HEK293 (cell line): ENCODE data around the gene MLLT3.

ENCODE experiments used
- CTCF ChIA-PET: fragments of 350-600 bp; formaldehyde crosslinking; extraction: SDS; loops from one replicate; lab custom pipeline; 2021; ENCODE audit warnings: antibody characterized with exemption; lab: Yijun Ruan, JAX
- POLR2A ChIA-PET: fragments of 300-600 bp; formaldehyde crosslinking; extraction: SDS; loops from one replicate; lab custom pipeline; 2020; ENCODE audit warnings: antibody characterized with exemption, inconsistent platforms; lab: Yijun Ruan, JAX
- H3K27ac ChIP-seq: fragments of 200-500 bp; sonication (Bioruptor generic); 2 replicates; pipeline ENCODE4 v1.5.1; 2014; ENCODE audit warnings: low read depth, low read length, control low read depth, inconsistent platforms; ENCODE audit errors: extremely low read depth
- H3K36me3 ChIP-seq, 2 experiments: fragments of 200-500 bp in 1 of 2; sonication (Bioruptor generic) in 1 of 2; 1 replicate in 1 of 2; 2 replicates in 1 of 2; pipeline ENCODE4 v1.5.1; 2014 to 2017; ENCODE audit warnings: inconsistent platforms in 2 of 2, low read length in 2 of 2; ENCODE audit not compliant: control insufficient read depth in 2 of 2, insufficient read depth in 1 of 2
- H3K4me1 ChIP-seq: fragments of 200-500 bp; sonication (Bioruptor generic); 2 replicates; pipeline ENCODE4 v1.5.1; 2014; ENCODE audit warnings: mild to moderate bottlenecking, low read length, inconsistent platforms; ENCODE audit not compliant: control insufficient read depth, insufficient read depth
- H3K4me3 ChIP-seq: 2 replicates; pipeline ENCODE4 v1.5.1; 2011; ENCODE audit warnings: low read depth, mild to moderate bottlenecking, control low read depth, low read length, moderate library complexity
- H3K9me3 ChIP-seq: fragments of 200-500 bp; sonication (Bioruptor generic); 2 replicates; pipeline ENCODE4 v1.5.1; 2014; ENCODE audit warnings: low read depth, low read length, inconsistent platforms; ENCODE audit not compliant: control insufficient read depth, insufficient read depth
- BCL11B ChIP-seq: fragments of 450-650 bp; formaldehyde crosslinking; IDR thresholded peaks from 2 replicates; pipeline ENCODE4 v1.5.1; 2016; ENCODE audit warnings: low read depth, missing biosample characterization, missing genetic modification characterization
- GLIS1 ChIP-seq: fragments of 450-650 bp; formaldehyde crosslinking; IDR thresholded peaks from 2 replicates; pipeline ENCODE4 v1.5.1; 2016; ENCODE audit warnings: missing biosample characterization, missing genetic modification characterization
- MEIS1 ChIP-seq: sonication (generic); formaldehyde crosslinking; IDR thresholded peaks from 2 replicates; pipeline ENCODE4 v1.8.1; 2022; ENCODE audit warnings: missing genetic modification reagents, mild to moderate bottlenecking, borderline replicate concordance
- MYNN ChIP-seq: fragments of 450-650 bp; formaldehyde crosslinking; IDR thresholded peaks from 2 replicates; pipeline ENCODE4 v1.5.1; 2016; ENCODE audit warnings: missing biosample characterization, missing genetic modification characterization, borderline replicate concordance
- PRDM1 ChIP-seq: fragments of 450-650 bp; formaldehyde crosslinking; IDR thresholded peaks from 2 replicates; pipeline ENCODE4; 2016; ENCODE audit warnings: missing biosample characterization, missing genetic modification characterization
- SP3 ChIP-seq: fragments of 450-650 bp; formaldehyde crosslinking; IDR thresholded peaks from 2 replicates; pipeline ENCODE4 v1.5.1; 2016; ENCODE audit warnings: missing biosample characterization, missing genetic modification characterization
- TRIM28 ChIP-seq: IDR thresholded peaks from 2 replicates; pipeline ENCODE4 v1.6.1; 2011; ENCODE audit warnings: low read length, control low read depth, borderline replicate concordance
- ZBTB44 ChIP-seq: fragments of 450-650 bp; IDR thresholded peaks from 2 replicates; pipeline ENCODE4 v1.5.1; 2018; ENCODE audit warnings: missing biosample characterization, mild to moderate bottlenecking, missing genetic modification characterization
- ZFP41 ChIP-seq: fragments of 450-650 bp; formaldehyde crosslinking; IDR thresholded peaks from 2 replicates; pipeline ENCODE4 v1.5.1; 2016; ENCODE audit warnings: missing biosample characterization, missing genetic modification characterization, borderline replicate concordance
- ZNF155 ChIP-seq: fragments of 450-650 bp; formaldehyde crosslinking; IDR thresholded peaks from 2 replicates; pipeline ENCODE4 v1.5.1; 2016; ENCODE audit warnings: missing biosample characterization, missing genetic modification characterization
- ZNF223 ChIP-seq: fragments of 450-650 bp; formaldehyde crosslinking; IDR thresholded peaks from 2 replicates; pipeline ENCODE4 v1.5.1; 2016; ENCODE audit warnings: missing biosample characterization, missing genetic modification characterization
- ZNF23 ChIP-seq: fragments of 450-650 bp; formaldehyde crosslinking; IDR thresholded peaks from 2 replicates; pipeline ENCODE4 v1.5.1; 2016; ENCODE audit warnings: missing biosample characterization, missing genetic modification characterization, borderline replicate concordance
- ZNF280C ChIP-seq: fragments of 450-650 bp; formaldehyde crosslinking; IDR thresholded peaks from 2 replicates; pipeline ENCODE4 v1.5.1; 2016; ENCODE audit warnings: missing biosample characterization, missing genetic modification characterization
- ZNF292 ChIP-seq: fragments of 450-650 bp; formaldehyde crosslinking; IDR thresholded peaks from 2 replicates; pipeline ENCODE4 v1.5.1; 2016; ENCODE audit warnings: low read depth, missing biosample characterization, missing genetic modification characterization, borderline replicate concordance
- ZNF341 ChIP-seq: fragments of 450-650 bp; formaldehyde crosslinking; IDR thresholded peaks from 2 replicates; pipeline ENCODE4; 2016; ENCODE audit warnings: low read depth, missing biosample characterization, missing genetic modification characterization
- ZNF37A ChIP-seq: fragments of 450-650 bp; IDR thresholded peaks from 2 replicates; pipeline ENCODE4 v1.5.1; 2018; ENCODE audit warnings: missing biosample characterization, missing genetic modification characterization
- ZNF488 ChIP-seq: fragments of 450-650 bp; formaldehyde crosslinking; IDR thresholded peaks from 2 replicates; pipeline ENCODE4 v1.5.1; 2016; ENCODE audit warnings: missing biosample characterization, missing genetic modification characterization
- ZNF549 ChIP-seq: fragments of 450-650 bp; IDR thresholded peaks from 2 replicates; pipeline ENCODE4 v1.5.1; 2018; ENCODE audit warnings: missing biosample characterization, missing genetic modification characterization, mild to moderate bottlenecking, inconsistent platforms, moderate library complexity
- ZNF558 ChIP-seq: fragments of 450-650 bp; formaldehyde crosslinking; IDR thresholded peaks from 2 replicates; pipeline ENCODE4 v1.5.1; 2016; ENCODE audit warnings: missing biosample characterization, missing genetic modification characterization
- ZNF571 ChIP-seq: fragments of 450-650 bp; formaldehyde crosslinking; IDR thresholded peaks from 2 replicates; pipeline ENCODE4 v1.5.0; 2017; ENCODE audit warnings: missing biosample characterization, missing genetic modification characterization
- ZNF600 ChIP-seq: fragments of 450-650 bp; formaldehyde crosslinking; IDR thresholded peaks from 2 replicates; pipeline ENCODE4 v1.5.1; 2016; ENCODE audit warnings: missing biosample characterization, missing genetic modification characterization
- ZNF624 ChIP-seq: fragments of 450-650 bp; formaldehyde crosslinking; IDR thresholded peaks from 2 replicates; pipeline ENCODE4 v1.5.1; 2017; ENCODE audit warnings: missing biosample characterization, missing genetic modification characterization
- ZNF645 ChIP-seq: fragments of 450-650 bp; formaldehyde crosslinking; IDR thresholded peaks from 2 replicates; pipeline ENCODE4; 2016; ENCODE audit warnings: missing biosample characterization, missing genetic modification characterization
- ZNF677 ChIP-seq: fragments of 450-650 bp; IDR thresholded peaks from 2 replicates; pipeline ENCODE4 v1.5.0; 2018; ENCODE audit warnings: missing biosample characterization, mild to moderate bottlenecking, missing genetic modification characterization, moderate library complexity
- ZNF76 ChIP-seq: fragments of 450-650 bp; formaldehyde crosslinking; IDR thresholded peaks from 2 replicates; pipeline ENCODE4; 2016; ENCODE audit warnings: low read depth, missing biosample characterization, missing genetic modification characterization, borderline replicate concordance
- ZNF791 ChIP-seq: fragments of 450-650 bp; formaldehyde crosslinking; IDR thresholded peaks from 2 replicates; pipeline ENCODE4 v1.5.1; 2016; ENCODE audit warnings: missing biosample characterization, missing genetic modification characterization
- TF ChIP-seq, protein P1 (sequence below): fragments of 450-650 bp; formaldehyde crosslinking; IDR thresholded peaks from 2 replicates; pipeline ENCODE4 v1.5.1; 2017; ENCODE audit warnings: missing biosample characterization, missing genetic modification characterization
- TF ChIP-seq, protein P2 (sequence below): fragments of 450-650 bp; formaldehyde crosslinking; IDR thresholded peaks from 2 replicates; pipeline ENCODE4 v1.5.1; 2016; ENCODE audit warnings: missing biosample characterization, missing genetic modification characterization
- TF ChIP-seq, protein P3 (sequence below): fragments of 450-650 bp; formaldehyde crosslinking; IDR thresholded peaks from 2 replicates; pipeline ENCODE4 v1.5.1; 2016; ENCODE audit warnings: missing biosample characterization, missing genetic modification characterization

Gene MLLT3

GRCh38 chr9:20622330-20623020 lies at the start of gene MLLT3:
Gene MLLT3 (minus strand): TSS chr9:20622499.
- Histone ChIP-seq H3K9me3 (no peaks in the 10 kb centered on the region), H3K27ac (peak within 1 kb of the TSS; percentile 99), H3K4me3 (peak within 1 kb of the TSS; percentile 86), H3K36me3 (no peaks in the 10 kb centered on the region), H3K4me1 (peaks cover 15% of the 10 kb centered on the region)
- CTCF ChIA-PET: interaction anchor here (0.6 to 2.6 kb wide), 18 partner anchors 9 to 695 kb away, joined by 3 to 10 read pairs (median 3); no protein-coding TSS in a partner anchor
- POLR2A ChIA-PET: interaction anchor here (0.6 to 2.2 kb wide), 41 partner anchors 9 to 1654 kb away, joined by 3 to 53 read pairs (median 4); partner anchors contain the start of gene FOCAD
- TF ChIP-seq TRIM28: no peak
- TF ChIP-seq ZNF292 (tag by site-specific recombination): no peak
- no peak for TF ChIP-seq ZNF677 (tag by site-specific recombination)
- TF ChIP-seq ZNF223 (tag by site-specific recombination): no peak
- TF ChIP-seq PRDM1 (tag by site-specific recombination): peak; percentile 83
- TF ChIP-seq ZNF600: no peak; the same call in 1 of the 2 replicates
- TF ChIP-seq ZNF155 (tag by site-specific recombination): no peak
- TF ChIP-seq ZNF488: no peak
- no peak for TF ChIP-seq ZNF791 (tag by site-specific recombination)
- no peak for TF ChIP-seq MEIS1 (CRISPR knock-in tag)
- no peak for TF ChIP-seq ZFP41 (tag by site-specific recombination)
- no peak for TF ChIP-seq ZNF23 (tag by site-specific recombination)
- peak; percentile 29; the same call in 1 of the 2 replicates for TF ChIP-seq SP3 (tag by site-specific recombination)
- TF ChIP-seq BCL11B: no peak
- TF ChIP-seq ZNF37A: no peak
- TF ChIP-seq, protein P1, sequence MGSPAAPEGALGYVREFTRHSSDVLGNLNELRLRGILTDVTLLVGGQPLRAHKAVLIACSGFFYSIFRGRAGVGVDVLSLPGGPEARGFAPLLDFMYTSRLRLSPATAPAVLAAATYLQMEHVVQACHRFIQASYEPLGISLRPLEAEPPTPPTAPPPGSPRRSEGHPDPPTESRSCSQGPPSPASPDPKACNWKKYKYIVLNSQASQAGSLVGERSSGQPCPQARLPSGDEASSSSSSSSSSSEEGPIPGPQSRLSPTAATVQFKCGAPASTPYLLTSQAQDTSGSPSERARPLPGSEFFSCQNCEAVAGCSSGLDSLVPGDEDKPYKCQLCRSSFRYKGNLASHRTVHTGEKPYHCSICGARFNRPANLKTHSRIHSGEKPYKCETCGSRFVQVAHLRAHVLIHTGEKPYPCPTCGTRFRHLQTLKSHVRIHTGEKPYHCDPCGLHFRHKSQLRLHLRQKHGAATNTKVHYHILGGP: no peak
- no peak for TF ChIP-seq ZNF549 (tag by site-specific recombination)
- TF ChIP-seq GLIS1 (tag by site-specific recombination): peak; percentile 80
- no peak for TF ChIP-seq ZNF76 (tag by site-specific recombination)
- no peak for TF ChIP-seq ZNF558 (tag by site-specific recombination)
- peak; percentile 91 for TF ChIP-seq ZNF341 (tag by site-specific recombination)
- no peak for TF ChIP-seq MYNN
- no peak for TF ChIP-seq ZNF571 (tag by site-specific recombination)
- no peak for TF ChIP-seq ZNF280C
- TF ChIP-seq ZNF645 (tag by site-specific recombination): no peak
- TF ChIP-seq ZBTB44 (tag by site-specific recombination): no peak
- no peak for TF ChIP-seq ZNF624
- TF ChIP-seq, protein P2, sequence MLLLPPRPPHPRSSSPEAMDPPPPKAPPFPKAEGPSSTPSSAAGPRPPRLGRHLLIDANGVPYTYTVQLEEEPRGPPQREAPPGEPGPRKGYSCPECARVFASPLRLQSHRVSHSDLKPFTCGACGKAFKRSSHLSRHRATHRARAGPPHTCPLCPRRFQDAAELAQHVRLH (tag by site-specific recombination): no peak
- TF ChIP-seq, protein P3, sequence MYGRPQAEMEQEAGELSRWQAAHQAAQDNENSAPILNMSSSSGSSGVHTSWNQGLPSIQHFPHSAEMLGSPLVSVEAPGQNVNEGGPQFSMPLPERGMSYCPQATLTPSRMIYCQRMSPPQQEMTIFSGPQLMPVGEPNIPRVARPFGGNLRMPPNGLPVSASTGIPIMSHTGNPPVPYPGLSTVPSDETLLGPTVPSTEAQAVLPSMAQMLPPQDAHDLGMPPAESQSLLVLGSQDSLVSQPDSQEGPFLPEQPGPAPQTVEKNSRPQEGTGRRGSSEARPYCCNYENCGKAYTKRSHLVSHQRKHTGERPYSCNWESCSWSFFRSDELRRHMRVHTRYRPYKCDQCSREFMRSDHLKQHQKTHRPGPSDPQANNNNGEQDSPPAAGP (tag by site-specific recombination): peak; percentile 18; the same call in 1 of the 2 replicates
